GM19193 (cell line): ENCODE measurements around the gene LTBP4.
A peak's percentile ranks its signal among the peaks of the same experiment; 100 is the strongest.

Experiments
- POLR2A ChIP-seq: IDR thresholded peaks from 4 replicates; pipeline ENCODE4 v1.6.1; 2011; ENCODE audit not compliant: insufficient read depth, insufficient read length; ENCODE audit errors: extremely low read depth

Gene LTBP4

GRCh38 chr19:40570313-40571004 lies 30.7 kb upstream of the LTBP4 start:
- TF ChIP-seq POLR2A: no peak

GRCh38 chr19:40571005-40571318 lies 30.2 kb upstream of the LTBP4 start:
- TF ChIP-seq POLR2A: no peak

DNA sequence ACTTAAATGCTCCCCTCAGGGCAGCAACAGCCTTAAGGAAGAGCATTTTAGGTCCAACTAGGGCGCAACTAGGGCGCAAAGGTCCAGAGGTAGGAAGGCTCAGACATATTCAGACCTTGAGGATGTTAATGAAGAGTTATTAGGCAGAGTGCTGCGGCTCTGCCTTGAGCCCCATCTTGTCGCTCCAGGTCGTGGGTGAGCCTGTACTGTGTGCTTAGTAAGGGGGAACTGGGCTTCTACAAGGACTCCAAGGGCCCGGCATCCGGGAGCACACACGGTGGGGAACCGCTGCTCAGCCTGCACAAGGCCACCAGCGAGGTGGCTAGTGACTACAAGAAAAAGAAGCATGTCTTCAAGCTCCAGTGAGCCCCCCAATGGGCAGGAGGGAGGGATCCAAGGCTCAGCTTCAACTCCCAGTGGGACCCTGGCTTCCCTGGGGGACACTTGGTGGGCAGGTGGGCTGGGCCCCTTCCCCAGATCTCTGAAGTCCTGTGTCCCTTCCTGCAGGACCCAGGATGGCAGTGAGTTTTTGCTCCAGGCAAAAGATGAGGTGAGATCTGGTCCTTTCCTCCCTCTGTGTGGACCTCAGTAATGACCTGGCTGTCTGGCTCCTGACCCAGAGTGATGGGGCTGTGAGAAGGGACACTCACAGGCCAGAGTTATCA lies 29.2 kb upstream of the LTBP4 start:
- TF ChIP-seq POLR2A: no peak

DNA sequence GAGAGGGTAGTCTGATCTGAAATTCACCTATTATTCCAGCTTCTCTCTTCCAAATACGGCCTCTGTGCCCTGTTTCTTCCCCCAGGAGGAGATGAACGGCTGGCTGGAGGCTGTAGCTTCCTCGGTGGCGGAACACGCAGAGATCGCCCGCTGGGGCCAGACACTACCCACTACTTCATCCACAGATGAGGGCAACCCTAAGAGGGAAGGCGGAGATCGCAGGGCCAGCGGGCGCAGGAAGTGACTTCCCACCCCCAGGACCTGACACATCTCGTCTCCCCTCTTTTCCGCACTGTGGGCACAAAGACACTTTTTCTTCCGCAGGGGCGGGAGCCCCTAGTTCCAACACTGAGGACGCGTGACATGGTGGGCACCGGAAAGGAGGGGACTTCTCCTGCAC lies 25.8 kb upstream of the LTBP4 start:
- no peak for TF ChIP-seq POLR2A

GRCh38 chr19:40576151-40576584 lies 25.0 kb upstream of the LTBP4 start:
- no peak for TF ChIP-seq POLR2A

DNA sequence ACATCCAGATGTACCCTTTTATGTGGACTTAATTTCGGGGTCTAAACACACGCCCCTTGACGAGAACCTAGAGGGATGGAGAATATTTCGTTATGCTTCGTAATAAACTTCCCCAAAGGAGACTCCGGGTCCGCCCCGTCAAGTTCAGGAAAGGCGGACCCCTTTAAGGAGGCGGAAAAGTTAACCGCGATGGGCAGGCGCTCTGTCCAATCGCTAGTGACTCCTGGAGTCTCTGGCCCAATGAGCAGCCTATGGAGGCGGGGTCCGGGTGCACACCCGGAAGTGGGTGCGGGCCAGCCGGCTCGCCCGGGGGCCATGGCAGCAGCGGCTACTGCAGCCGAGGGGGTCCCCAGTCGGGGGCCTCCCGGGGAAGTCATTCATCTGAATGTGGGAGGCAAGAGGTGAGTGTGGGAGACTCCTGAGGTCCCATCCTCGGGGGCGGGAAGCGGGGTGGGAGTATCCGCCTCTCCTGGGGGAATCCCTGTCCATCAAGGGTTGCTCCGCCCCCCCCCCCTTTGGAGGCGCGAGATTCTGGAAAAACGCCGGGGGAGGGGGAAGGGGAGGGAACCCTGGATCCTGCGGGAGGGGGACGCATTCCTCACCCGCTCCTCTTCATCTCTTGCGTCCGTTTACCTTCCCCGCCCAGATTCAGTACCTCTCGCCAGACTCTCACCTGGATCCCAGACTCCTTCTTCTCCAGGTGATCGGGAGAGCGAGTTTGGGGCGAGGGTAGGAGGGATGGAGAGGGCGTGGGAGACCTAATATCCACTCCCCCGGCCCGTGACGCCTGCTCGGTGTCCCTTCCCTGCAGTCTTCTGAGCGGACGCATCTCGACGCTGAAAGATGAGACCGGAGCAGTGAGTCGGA lies 24.4 kb upstream of the LTBP4 start, which contains the start of gene SHKBP1:
TSS of gene SHKBP1 (plus strand) at position 289 of the 867 bp plus-strand sequence. CDS start at position 316, 27 bp downstream.
- TF ChIP-seq POLR2A: peak; percentile 79

DNA sequence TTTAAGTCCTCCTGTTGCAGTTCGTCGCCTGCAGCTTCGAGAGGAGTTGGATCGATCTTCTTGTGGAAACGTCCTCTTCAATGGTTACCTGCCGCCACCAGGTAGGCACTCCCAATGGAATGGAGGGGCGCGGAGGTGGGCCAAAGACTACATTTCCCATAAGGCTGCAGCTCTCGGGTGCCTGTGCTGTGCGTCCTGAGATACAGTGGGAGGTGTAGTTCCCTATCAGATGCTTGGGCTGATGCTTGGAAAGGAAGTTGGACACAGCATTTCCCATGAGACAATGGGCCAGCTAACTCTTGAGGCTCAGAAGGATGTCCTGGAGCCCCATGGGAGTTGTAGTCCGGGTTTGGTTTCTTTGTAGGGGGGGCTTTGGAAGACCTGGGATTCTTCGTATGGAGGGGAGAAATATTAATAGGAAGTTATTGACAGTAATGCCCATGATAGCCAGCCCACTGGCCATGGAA lies 22.7 kb upstream of the LTBP4 start:
- no peak for TF ChIP-seq POLR2A

DNA sequence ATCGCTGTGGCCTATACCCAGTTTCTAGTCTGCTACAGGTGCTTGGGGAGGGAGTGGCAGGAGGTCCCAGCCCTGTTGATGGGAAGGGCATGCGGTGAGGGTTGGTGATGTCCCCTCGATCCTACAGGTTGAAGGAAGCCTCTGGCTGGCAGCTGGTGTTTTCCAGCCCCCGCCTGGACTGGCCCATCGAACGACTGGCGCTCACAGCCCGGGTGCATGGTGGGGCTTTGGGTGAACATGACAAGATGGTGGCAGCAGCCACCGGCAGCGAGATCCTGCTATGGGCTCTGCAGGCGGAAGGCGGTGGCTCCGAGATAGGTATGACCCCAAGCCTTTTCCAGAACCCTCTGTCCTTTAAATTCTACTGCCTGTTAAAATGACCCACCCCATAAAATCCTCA lies 20.6 kb upstream of the LTBP4 start:
- no peak for TF ChIP-seq POLR2A

DNA sequence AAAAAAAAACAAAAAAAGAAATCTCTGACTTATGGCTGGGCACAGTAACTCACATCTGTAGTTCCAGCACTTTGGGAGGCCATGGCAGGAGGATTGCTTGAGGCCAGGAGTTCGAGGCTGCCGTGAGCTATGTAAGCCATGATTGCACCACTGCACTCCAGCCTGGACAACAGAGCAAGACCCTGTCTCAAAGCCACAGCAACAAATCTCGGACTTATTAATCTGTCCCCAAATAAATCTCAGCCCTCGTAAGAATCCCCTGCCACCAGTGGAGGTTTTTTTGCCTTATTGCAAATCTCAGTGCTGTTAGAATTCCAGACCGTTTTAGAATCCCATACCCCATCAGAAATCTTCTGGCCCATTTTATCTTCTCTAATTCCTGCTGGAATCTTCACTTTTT lies 19.6 kb upstream of the LTBP4 start:
- TF ChIP-seq POLR2A: no peak

GRCh38 chr19:40582467-40582866 lies 18.7 kb upstream of the LTBP4 start:
- TF ChIP-seq POLR2A: no peak

- TF ChIP-seq POLR2A: no peak
Measured at GRCh38 chr19:40583283-40583682, 17.9 kb upstream of the LTBP4 start.

DNA sequence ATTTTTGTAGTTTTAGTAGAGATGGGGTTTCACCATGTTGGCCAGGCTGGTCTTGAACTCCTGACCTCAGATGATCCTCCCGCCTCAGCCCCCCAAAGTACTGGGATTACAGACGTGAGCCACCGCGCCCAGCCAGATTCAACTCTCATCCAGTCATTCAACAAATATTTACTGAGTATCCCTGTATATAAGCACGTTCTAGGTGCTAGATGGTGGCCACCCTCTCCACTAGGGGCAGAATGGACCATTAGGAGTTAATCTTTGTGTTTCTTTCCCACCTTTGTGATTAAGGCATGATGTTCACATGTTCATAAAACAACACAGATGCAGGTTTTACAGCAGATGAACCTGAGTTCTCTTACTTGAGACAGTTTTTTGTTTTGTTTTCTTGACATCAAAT lies 17.2 kb upstream of the LTBP4 start:
- TF ChIP-seq POLR2A: no peak

DNA sequence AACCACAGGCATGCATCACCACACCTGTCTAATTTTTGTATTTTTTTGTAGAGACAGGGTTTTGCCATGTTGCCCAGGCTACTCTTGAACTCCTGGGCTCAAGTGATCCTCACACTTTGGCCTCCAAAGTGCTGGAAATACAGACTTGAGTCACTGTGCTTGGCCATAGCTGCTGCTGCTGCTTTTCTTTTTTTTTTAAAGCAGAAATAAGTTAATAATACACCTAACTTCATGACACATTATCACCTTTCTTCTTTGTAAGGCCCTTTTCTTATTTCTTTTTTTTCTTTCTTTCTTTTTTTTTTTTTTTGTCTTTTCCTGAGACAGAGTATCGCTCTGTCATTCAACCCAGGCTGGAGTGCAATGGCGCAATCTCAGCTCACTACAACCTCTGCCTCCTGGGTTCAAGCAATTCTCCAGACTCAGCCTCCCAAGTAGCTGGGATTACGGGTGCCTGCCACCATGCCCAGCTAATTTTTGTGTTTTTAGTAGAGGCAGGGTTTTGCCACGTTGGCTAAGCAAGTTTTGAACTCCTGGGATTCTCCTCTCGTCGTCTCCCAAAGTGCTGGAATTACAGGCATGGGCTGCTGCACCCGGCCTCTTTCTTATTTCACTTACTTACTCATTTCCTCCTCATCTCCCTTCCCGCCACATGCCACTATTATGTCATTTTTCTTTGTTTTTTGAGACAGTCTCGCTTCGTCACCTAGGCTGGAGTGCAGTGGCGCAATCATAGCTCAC lies 15.8 kb upstream of the LTBP4 start:
- no peak for TF ChIP-seq POLR2A

DNA sequence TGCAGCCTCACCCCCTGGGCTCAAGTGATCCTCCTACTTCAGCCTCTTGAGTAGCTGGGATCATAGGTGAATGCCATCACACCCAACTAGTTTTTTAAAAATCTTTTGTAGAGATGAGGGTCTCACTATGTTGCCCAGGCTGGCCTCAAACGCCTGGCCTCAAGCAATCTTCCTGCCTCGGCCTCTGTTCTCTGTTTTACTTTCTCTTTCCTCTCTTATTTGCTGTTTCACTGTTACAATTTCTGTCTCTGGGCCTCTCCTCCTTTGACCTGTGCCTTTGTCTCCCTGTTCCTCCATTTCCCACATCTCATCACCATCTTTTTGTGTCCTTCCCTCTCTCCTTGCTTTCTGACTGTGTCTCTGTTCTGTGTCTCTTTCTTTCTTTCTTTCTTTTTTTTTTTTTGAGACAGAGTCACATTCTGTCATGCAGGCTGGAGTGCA lies 15.2 kb upstream of the LTBP4 start:
- no peak for TF ChIP-seq POLR2A

DNA sequence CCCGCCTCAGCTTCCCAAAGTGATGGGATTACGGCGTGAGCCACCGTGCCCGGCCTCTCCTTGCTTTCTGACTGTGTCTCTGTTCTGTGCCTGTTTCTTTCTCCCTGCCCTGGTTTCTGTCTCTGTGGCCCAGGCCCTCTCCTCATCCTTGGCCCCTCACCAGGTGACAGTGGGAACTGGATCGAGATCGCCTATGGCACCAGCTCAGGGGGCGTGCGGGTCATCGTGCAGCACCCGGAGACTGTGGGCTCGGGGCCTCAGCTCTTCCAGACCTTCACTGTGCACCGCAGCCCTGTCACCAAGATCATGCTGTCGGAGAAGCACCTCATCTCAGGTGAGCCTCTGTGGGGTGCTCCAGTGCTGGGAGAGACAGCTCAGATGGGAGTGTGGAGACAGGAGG lies 14.6 kb upstream of the LTBP4 start:
- no peak for TF ChIP-seq POLR2A

- no peak for TF ChIP-seq POLR2A
Measured at GRCh38 chr19:40588110-40588854, 12.9 kb upstream of the LTBP4 start.
